Endometrial microvascular endothelial cells (primary cell): ENCODE results near the gene BID. TPM values are rescaled to one million over a fixed set of nuclear protein-coding genes. Genes with fewer than 3 reads are reported as not detected.

ENCODE experiments used
- in situ Hi-C: cut with HindIII; loops from 2 replicates; pipeline ENCODE4 v1.10.0; 2017; ENCODE audit warnings: low sequenced_read_pairs, low pct_unique_long_range_greater_than_20kb; ENCODE audit errors: inconsistent ontology term
- total RNA-seq: library from RNA; depleted of rRNA; stranded (reverse); fragments of >200 nt; gene quantifications from one replicate; pipeline ENCODE4 v1.2.3, GENCODE V29; 2015; ENCODE audit errors: inconsistent ontology term

BID gene
- total RNA-seq, 1 donor from 2014 or later = 117 TPM

DNA sequence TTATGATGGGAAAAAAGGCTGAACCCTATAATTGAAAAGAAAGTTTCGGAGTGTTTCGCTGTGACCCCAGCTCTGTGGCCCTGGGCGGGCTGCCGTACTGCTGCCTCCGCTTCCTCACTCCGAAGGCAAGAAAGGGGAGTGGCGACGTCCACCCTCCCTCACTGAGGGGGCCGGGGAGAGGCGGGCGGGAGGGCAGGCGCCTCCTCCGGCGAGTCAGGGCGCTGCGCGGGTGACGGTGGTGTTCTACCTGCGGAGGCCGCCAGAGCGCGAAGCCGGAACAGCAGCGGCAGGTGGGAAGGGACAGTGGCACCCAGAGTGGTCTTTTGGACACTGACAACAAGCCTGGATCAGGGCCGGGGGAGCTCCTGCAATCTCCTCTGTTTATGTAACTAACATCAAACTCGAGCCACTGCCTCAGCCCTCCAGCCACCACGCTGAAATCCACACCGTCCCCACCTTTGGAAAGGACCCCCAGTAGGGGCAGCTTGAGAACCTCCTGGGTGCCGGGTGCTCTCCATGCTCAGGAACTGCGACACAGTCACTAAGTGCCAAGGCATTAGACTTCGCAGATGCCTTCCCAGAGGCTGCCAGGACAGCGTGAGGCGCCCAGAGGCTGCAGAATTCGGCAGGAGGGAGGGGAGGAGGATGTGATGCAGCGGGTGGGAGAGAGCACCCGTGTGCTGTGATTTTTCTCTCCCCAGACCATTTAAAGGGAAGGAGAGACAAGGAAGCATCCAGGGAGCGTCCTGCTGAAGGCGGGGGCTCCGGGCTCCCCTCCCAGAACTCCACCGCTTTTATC lies 25.5 kb downstream of the BID start:
- in situ Hi-C loops = no loop called here

DNA sequence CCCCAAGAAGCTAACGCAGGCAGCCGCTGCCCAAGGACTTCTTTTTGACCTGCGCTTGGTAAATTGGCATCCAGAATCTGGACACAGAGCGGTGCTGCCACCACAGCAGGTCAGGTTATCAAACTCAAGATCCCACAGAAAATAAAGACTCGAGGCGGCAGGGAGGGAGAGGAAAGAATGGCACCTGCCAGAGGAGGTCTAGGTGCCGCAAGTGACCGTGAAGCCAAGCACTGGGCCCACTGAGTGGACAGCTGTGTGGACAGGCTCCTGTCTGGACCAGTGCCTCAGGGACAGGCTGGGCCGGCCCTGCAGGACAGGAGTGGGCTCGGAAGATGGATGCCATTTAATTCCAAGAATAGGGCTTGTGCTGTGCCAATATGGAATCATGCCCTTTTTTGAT lies 27.4 kb downstream of the BID start:
- in situ Hi-C loops = no loop called here

DNA sequence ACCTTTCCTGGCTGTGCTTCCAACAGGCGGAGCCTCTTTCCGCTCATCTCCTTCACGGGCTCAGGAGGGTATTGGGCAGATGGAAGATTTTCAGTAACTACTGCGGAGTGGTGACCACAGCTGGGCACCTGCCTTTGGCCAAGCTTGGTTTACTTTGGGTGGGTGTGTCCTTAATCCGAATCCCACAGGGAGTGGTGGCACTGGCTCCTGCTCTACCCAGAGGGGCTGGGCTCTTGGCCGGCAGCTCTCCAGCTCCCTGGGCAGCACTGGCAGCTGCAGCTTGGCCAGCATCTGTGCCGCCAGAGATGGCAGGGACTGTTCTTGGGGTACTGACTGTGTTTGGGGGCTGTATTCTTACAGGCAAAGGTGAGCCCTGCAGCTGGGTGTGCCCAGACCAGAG lies 29.8 kb downstream of the BID start:
- in situ Hi-C loops = no loop called here

DNA sequence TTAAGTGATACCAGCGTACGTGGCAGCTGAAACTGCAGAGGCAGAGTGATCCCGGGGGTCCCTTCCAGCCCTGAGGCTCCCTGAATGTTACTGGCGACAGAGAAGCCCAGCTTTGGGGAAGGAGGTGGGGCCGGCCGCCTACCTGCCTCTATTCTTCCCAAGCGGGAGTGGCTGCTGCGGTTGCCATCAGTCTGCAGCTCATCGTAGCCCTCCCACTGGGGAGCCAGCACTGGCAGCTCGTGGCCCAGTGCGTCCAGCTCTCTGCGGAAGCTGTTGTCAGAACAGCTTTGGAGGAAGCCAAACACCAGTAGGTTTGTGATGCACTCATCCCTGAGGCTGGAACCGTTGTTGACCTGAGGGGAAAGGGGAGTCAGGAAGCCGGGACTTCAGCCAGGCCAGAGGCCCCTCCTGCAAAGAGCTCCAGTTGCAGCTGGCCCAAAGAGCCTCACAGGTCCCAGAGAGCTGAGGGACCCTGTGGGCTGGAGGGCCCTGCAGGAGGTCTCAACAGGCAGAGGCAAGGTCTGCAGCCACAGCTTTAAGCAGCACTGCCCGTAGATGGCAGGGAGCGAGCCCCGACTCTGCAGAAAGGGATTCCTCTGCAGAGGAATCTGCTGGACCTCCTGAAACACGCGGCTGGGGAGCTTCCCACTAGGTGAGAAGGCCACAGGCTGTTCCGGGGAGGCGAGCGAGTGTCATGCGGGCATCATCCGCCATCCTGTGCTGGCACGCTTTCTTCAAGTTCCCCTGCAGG lies 30.4 kb downstream of the BID start:
- in situ Hi-C loops = no loop called here

DNA sequence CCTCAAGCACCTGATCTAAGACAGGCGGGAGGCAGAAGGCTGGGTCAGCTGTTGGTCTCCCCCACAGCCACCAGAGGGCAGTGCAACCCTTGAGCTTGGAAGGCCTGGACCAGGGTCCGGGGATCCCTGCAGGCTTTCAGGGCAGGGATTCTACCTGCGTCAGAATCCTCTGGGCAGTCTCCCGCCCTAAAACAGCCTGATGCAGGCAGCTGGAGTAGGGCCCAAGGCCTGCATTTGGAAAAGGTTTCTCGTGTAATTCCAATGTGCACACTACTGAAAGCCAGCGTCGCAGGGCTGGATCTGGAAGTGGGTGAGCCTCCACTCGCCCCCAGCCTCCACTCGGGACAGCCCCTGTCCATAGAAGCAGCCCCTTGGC lies 31.8 kb downstream of the BID start:
- in situ Hi-C loops = no loop called here

DNA sequence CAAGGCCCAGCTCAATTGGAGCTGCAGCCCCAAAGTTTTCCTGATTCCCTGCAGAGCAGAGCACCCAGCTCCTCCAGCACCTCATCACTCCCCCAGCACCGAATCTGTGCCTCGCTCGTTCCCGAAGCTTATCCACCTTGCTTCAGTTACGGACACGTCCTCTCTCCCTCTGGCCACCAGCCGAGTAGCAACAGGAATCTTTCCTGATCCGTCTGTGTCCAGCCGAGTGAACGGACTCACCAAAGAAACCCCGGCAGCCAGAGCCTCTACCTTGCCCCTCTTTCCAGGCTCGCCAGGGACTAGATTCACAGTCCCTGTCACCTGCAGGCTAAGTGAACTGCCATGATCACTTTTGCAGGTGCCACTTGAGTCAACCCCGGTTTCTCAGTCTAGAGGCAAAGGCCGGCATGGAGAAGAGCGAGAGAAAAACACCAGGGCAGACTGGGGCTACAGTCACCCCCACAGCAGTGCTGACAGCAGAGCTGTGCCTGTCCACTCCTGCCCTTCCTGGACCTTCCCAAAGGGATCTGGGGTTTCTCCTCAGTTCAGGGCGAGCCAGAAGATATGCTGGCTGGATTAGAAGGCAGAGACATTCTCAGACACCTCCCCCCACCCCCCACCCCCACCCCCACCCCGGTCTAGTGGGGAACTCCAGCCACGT lies 32.3 kb downstream of the BID start:
- in situ Hi-C loops = no loop called here

DNA sequence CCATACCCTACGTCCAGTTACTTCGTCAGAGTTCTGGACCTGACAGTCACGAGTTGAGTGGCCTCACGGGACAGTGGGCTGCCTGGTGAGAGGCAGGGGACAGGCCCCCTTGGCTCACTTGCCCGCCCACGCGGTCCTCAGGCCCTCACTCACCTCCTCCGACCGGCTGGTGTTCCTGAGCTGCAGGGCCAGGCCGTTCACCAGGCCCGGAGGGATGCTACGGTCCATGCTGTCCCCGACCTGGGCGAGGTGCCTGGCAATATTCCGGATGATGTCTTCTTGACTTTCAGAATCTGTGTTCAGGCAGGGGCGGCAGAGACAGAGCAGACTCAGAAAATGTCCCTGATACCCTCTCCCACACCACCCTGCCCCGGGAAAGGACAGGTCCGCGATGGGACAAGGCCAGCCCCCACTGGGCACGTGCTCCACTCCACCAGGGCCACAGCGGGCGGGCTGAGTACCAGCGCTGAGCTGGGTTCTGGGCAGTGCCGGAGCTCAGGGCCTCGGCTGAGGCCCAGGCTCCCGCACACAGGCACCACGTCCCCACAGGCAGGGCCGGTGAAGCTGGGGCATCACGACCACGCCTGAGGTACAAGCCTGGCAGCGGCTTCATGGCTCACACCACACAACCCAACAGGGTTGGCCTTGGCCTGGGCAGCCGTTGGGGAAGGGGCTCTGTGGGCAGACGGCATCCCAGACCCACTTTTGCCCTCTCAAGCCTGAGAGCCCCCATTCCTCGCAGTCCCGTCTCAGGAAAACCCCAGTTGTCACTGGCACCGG lies 34.9 kb downstream of the BID start:
- in situ Hi-C loops = no loop called here

DNA sequence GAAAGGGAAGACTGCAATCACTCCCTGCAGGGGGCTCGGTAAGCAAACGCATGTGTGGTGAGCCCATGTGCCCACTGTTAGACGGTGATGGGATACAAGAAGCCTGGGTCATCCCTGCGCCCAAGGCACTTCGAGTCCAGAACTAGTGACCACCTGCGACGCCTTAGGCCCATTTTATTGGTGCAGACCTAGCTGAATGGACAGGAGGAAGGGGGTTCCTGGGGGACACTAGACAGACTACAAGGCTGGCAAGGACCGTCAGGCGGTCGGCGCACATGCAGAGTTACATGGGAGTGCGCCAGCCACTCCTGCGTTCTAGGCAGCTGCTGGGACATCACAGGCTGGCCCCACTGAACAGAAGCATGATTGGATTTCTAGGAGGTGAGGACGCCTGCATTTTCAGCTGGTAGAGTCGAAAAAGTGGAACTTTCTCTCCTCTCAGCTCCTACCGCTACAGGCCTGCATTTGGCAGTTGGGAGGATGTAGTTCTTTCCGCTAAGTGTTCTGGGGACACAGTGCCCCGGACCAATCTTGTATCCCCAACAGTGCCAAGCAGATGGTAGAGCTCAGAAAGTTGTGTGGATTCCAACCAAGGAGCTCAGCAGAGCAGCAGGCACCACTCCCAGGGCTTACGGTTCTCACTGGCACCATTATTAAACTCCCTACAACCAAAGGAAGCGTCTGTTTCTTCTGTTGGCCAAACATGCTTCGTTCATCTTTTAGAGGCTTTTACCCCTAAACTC lies 35.7 kb downstream of the BID start:
- in situ Hi-C loops = no loop called here

DNA sequence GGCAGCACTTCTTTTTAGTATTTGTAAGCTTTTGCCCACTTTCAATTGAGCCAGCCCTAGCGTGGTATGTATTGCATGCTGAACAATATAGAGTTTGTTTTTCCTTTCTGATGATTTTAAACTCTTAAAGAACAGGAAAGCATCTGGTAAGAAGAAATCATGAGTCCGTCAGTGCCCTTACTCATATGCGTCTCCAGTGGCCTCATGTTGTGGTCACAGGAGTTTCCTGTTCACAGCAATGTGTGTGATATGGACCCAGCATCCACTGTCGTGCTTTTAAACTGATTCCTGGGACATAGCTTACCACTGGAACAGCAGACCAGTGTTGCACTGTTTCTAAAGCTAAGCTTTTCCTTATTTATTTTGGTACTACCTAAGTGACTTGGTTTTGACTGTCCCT lies 40.1 kb downstream of the BID start:
- in situ Hi-C loops = no loop called here

DNA sequence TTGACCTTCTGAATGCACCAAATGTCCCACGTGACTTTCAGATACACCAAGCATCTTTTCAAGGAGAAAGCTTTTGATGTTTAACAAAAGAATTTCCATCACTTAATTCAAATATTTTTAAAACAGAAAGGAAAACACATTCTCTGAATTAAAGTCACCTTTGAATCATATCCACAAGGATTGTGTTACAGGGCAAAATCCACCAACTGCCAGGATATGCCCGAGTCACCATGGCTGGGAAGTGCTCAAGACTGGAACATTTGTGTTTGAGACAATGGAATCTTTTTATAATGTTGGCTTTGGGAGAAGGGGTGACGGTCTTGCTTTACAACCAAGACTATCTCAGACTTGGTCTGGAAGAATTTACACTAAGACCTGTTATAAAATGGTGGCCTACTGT lies 40.8 kb downstream of the BID start:
- in situ Hi-C loops = no loop called here

DNA sequence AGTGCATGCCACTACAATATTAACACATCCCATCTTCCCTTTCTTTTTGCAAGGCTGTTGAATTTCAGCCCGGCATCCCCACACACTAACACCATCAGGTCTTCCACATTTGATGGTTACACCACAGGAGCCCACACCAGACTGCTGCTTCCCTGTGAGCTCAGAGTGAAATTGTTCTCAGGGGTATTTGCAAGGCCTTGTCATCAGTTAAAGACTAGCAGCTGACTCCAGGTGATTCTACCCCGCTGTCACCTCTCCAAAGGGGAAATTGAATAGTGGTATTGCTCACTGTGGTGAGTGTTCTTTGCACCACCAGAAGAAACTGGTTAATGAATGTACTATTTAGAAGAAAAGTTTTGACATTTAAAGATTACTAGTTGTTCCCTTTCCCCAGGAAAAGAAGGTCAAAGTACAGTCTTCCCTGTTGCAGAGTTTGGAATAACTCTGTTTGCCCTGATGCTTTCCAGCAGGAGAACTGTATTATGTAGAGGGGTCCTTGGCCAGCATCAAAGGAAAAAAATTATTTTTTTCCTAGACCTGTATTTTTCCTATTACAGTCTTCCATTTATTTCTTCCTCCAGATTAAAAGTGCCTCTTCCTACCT lies 41.9 kb downstream of the BID start:
- in situ Hi-C loops = no loop called here

DNA sequence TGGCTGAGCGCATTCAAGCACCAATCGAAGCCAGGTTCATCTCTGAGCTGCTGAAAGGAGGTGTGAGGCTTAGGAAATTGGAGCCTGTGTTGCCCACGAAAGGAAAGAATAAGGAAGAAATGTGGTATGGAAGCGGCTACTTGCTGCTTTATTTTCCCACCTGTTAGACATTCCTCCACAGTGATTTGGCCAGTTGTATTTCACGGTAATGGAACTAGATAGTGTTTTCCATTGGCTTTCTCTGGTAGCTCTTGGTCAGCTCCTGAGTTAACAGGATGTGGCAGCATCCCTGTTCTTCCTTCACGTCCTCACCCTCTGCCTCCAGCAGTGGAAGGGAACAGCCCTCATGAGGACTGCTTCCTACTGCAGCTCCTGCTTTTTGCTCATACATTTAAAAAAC lies 44.7 kb downstream of the BID start:
- in situ Hi-C loops = no loop called here

DNA sequence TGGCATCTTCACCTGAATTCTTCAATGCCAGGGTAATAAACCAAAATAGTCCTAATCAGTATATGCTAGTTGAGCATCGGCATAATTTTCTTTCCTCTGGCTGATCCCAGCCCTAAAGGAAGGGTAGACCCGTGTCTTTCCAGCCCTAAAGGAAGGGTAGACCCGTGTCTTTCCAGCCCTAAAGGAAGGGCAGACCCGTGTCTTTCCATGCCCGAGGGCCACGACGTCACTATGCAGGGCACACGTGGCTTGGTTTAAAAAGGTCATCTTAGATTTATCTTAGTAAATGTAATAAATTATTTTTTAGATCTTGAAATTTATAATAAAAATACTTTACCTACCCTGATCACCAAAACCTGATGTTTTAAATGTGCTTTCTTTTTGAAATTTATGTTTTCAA lies 45.5 kb downstream of the BID start:
- in situ Hi-C loops = no loop called here

DNA sequence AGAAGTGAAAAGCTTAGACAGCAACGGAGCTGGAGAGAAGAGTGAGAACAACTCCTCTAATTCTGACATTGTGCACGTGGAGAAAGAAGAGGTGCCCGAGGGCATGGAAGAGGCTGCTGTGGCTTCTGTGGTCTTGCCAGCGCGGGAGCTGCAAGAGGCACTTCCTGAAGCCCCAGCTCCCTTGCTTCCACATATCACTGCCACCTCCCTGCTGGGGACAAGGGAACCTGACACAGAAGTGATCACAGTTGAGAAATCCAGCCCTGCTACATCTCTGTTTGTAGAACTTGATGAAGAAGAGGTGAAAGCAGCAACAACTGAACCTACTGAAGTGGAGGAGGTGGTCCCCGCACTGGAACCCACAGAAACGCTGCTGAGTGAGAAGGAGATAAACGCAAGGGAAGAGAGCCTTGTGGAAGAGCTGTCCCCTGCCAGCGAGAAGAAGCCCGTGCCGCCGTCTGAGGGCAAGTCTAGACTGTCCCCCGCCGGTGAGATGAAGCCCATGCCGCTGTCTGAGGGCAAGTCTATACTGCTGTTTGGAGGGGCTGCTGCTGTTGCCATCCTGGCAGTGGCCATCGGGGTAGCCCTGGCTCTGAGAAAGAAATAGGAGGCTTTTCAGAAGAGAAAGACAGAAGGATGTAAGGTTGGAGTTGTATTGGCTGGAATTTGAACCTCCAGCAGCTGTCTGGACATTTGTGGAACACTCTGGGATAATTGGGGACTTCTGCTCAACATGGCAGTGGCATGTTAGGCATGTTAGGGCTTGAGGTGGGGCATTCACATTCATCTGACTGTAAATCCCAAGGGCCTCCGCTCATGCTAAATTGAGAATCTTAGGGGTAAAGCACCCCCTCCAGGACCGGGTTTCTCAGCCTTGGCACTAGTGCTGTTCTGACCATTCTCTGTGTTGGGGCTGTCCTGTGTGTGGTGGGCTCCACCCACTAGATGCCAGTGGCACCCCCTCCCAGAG lies 47.1 kb downstream of the BID start:
- in situ Hi-C loops = no loop called here

DNA sequence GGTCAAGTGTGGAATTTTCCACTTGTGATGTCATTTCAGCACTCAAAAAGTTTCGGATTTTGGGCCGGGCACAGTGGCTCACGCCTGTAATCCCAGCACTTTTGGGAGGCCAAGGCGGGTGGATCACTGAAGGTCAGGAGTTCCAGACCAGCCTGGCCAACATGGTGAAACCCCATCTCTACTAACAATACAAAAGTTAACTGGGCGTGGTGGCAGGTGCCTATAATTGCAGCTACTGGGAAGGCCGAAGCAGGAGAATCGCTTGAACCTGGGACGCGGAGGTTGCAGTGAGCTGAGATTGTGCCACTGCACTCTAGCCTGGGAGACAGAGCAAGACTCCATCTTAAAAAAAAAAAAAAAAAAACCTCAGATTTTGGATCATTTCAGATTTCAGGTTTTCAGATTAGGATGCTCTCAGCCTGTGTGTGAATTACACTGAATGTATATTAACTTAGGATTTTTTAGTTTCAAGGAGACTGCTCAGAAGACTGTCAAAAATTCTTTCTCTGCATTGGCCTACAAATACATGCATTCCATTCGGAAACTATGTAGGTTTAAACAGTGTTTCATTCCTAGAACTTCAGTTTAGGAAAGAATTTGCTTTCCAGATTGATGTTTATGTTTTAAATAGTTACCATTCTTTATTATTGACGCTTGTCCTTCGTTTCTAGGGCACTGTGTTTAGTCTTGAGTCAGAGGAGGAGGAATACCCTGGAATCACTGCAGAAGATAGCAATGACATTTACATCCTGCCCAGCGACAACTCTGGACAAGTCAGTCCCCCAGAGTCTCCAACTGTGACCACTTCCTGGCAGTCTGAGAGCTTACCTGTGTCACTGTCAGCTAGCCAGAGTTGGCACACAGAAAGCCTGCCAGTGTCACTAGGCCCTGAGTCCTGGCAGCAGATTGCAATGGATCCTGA lies 48.0 kb downstream of the BID start:
- in situ Hi-C loops = no loop called here

DNA sequence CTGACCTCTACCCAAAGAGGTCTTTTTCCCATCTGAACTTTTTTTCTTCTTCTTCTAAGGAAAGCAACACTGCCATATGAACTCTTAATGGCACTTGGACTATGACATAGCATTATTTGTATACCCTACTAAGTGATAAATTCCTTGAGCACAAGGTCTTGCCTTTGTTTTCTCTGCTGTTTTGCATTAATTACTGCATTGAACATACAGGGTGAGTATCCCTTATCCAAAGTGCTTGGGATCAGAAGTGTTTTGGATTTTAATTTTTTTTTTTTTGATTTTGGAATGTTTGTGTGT lies 48.8 kb downstream of the BID start:
- in situ Hi-C loops = no loop called here
